Measurements from ENCODE around the gene UBE2F. TPM values are rescaled to one million over a fixed set of nuclear protein-coding genes. Genes with fewer than 3 reads are reported as not detected.
A peak's percentile ranks its signal among the peaks of the same experiment; 100 is the strongest.
"Not testable (repeated sequence)": the region's sequence is repeated elsewhere in the genome, so short reads cannot be mapped to it uniquely, and the experiment has no call there.

The UBE2F gene
- total and polyA plus RNA-seq, 3 experiments from 2014 or later, result 65.8 to 70.7 (median 68.8) TPM

DNA sequence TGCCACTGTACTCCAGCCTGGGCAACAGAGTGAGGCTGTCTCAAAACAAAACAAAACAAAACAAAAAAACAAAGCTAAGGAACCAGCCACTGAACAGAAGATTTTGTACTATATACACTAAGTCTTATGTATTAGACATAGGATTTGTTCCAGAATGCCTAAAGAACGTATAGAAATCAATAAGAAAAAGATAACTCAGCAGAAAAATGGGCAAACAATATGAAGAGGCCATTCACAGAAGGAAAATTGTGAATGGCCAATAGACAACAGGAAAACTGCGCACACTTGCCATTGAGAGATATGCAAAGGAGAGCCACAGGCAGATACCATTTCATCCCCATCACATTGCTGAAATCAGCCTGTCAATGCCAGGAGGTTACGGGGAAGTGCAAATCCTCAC lies 14.9 kb upstream of the UBE2F start:
- no peak overlapping the region for H3K27ac ChIP-seq (ENCODE audit: low read depth, low read length)
- no peaks in the 10 kb centered on the region for H3K9me3 ChIP-seq (ENCODE audit: low read length)
- Mint-ChIP-seq H3K4me1 (peaks cover 5 to 14% (median 9%) of the 10 kb centered on the region in 3 donors), H3K27me3 (peaks cover 7 to 14% of the 10 kb centered on the region in 2 donors), H3K4me3 (no peak overlapping the region), H3K27ac (peak overlapping the region in 1 of 8 donors; percentile 22), H3K9me3 (peaks cover 0 to 6% (median 3%) of the 10 kb centered on the region in 5 donors), H3K36me3 (no peaks in the 10 kb centered on the region)
- no peaks in the 10 kb centered on the region for H3K36me3 ChIP-seq (ENCODE audit: insufficient read depth, low read length)
- POLR2A ChIA-PET, result no interaction called here
- H3K27me3 ChIP-seq (ENCODE audit: insufficient read depth, low read length, poor library complexity, severe bottlenecking), result no peaks in the 10 kb centered on the region
- H3K4me1 ChIP-seq (ENCODE audit: insufficient read depth, low read length), result no peaks in the 10 kb centered on the region
- H3K4me3 ChIP-seq (ENCODE audit: low read length), result no peak overlapping the region
- DNase-seq, result no peak
- CTCF ChIA-PET, result no interaction called here

DNA sequence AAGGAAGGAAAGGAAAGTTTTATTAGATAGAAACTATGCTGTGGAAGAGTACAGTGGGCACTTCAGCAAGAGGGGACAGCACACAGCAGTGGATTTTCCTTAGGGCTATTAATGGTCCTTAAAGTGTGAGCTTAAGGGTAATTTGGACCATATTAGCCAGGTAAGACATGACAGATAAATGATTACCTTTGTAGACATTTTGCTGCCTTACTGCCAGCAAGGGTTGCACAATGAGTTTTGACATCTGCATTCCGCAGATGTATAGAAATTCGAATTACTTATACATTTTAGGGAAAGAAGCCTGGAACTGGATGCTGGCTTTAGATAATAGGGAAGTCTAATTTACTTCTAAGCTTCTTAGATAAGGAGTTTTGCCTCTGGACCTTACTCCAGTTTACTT lies 14.0 kb upstream of the UBE2F start:
- peaks cover 15 to 22% of the 10 kb centered on the region in 2 donors for H3K27me3 Mint-ChIP-seq
- Histone ChIP-seq H3K27ac (ENCODE audit: low read depth, low read length) (no peak overlapping the region), H3K36me3 (ENCODE audit: insufficient read depth, low read length) (no peaks in the 10 kb centered on the region), H3K4me1 (ENCODE audit: insufficient read depth, low read length) (no peaks in the 10 kb centered on the region), H3K4me3 (ENCODE audit: low read length) (no peak overlapping the region), H3K9me3 (ENCODE audit: low read length) (no peaks in the 10 kb centered on the region), H3K27me3 (ENCODE audit: insufficient read depth, low read length, poor library complexity, severe bottlenecking) (no peaks in the 10 kb centered on the region)
- ChIA-PET CTCF (no interaction called here), POLR2A (no interaction called here)
- no peaks in the 10 kb centered on the region for H3K36me3 Mint-ChIP-seq
- DNase-seq, result no peak
- H3K27ac Mint-ChIP-seq, result no peak overlapping the region
- peaks cover 10 to 12% (median 10%) of the 10 kb centered on the region in 3 donors for H3K4me1 Mint-ChIP-seq
- H3K4me3 Mint-ChIP-seq, result no peak overlapping the region
- H3K9me3 Mint-ChIP-seq, result no peaks in the 10 kb centered on the region

DNA sequence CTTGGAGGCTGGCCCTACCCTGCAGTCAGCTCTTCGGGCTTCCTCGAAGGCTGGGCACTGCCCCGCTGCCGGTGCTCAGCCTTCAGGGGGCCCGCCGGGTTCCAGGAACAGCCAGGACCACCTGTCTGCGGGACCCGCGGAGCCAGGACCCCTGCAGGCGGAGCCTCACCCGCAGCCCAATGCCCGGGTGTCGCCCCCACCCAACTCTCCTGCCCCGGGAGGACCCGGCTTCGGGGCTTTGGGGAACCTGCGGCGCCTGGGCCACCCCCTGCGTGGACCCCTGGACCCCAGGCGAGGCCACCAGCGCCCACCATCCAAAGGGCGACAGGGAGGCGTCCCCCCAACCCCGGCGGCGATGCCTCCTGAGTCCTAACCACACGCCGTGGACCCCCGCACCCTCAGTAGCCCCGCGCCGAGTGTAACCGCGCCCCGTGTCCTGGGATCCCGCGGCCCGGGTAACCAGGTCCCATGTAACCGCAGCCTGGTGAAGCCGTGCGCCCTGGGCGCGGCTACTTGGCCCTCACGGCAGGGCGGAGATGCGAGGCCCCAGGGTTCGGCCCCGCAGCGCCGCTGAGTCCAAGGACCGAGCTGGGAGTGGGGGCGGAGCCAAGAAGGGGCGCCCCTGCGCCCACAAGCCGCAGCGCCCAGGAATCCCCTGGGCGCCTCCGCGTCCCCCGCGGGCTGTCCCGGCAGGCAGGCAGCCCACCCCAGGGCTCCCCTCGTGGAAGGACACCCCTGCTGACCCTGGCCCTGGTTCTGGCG lies 11.0 kb upstream of the UBE2F start:
- CTCF ChIA-PET, result no interaction called here
- Histone ChIP-seq H3K27ac (ENCODE audit: low read depth, low read length) (no peak overlapping the region), H3K36me3 (ENCODE audit: insufficient read depth, low read length) (no peaks in the 10 kb centered on the region), H3K9me3 (ENCODE audit: low read length) (no peaks in the 10 kb centered on the region), H3K27me3 (ENCODE audit: insufficient read depth, low read length, poor library complexity, severe bottlenecking) (no peaks in the 10 kb centered on the region), H3K4me1 (ENCODE audit: insufficient read depth, low read length) (no peaks in the 10 kb centered on the region), H3K4me3 (ENCODE audit: low read length) (no peak overlapping the region)
- no peak for DNase-seq
- Mint-ChIP-seq H3K9me3 (no peaks in the 10 kb centered on the region), H3K4me1 (peaks cover 10 to 12% (median 10%) of the 10 kb centered on the region in 3 donors), H3K4me3 (no peak overlapping the region), H3K27ac (no peak overlapping the region), H3K36me3 (no peaks in the 10 kb centered on the region), H3K27me3 (peaks cover 15 to 19% of the 10 kb centered on the region in 2 donors)
- POLR2A ChIA-PET, result interaction anchor here (0.6 kb wide), 1 partner anchor 37 kb away, joined by 3 read pairs; no protein-coding TSS in a partner anchor

DNA sequence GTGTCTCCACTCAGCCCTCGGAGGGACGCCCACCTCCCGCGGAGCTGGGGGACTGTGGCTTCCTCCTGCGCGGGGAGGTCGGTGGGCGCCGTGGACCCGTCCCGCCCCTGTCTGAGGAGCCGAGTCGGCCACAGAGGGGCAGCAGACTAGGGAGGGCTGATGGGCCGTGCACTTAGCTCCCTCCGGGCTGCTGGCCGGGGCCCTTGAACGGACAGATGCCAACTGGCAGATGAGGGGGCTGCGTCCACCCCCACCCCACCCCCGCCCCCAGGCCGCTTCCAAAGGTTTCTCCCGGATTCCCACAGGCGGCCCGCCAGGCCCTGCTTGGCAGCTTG lies 10.4 kb upstream of the UBE2F start:
- Mint-ChIP-seq H3K4me1 (peaks cover 10 to 12% (median 10%) of the 10 kb centered on the region in 3 donors), H3K36me3 (no peaks in the 10 kb centered on the region), H3K27me3 (peaks cover 15 to 19% of the 10 kb centered on the region in 2 donors), H3K9me3 (no peaks in the 10 kb centered on the region), H3K4me3 (no peak overlapping the region), H3K27ac (no peak overlapping the region)
- ChIA-PET CTCF (no interaction called here), POLR2A (interaction anchor here (0.6 kb wide), 1 partner anchor 38 kb away, joined by 3 read pairs; no protein-coding TSS in a partner anchor)
- Histone ChIP-seq H3K9me3 (ENCODE audit: low read length) (no peaks in the 10 kb centered on the region), H3K27ac (ENCODE audit: low read depth, low read length) (no peak overlapping the region), H3K27me3 (ENCODE audit: insufficient read depth, low read length, poor library complexity, severe bottlenecking) (no peaks in the 10 kb centered on the region), H3K4me3 (ENCODE audit: low read length) (no peak overlapping the region), H3K4me1 (ENCODE audit: insufficient read depth, low read length) (no peaks in the 10 kb centered on the region), H3K36me3 (ENCODE audit: insufficient read depth, low read length) (no peaks in the 10 kb centered on the region)
- no peak for DNase-seq

DNA sequence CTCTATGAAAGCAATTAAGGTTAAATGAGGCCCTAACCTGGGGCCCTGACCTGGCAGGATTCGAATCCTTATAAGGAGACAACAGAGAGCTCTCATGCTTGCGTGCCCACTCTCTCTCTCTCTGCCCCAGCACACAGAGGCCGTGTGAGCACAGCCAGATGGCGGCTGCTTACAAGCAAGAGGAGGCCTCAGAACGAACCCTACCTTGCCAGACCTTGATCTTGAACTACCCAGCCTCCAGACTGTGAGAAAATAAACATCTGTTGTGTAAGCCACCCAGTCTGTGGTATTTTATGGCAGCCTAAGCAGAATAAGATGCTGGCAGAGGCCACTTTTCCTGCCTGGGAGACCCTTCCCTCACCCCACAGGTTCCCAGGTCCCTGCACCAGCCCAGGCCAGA lies 5.2 kb upstream of the UBE2F start:
- H3K4me3 ChIP-seq (ENCODE audit: low read length), result no peak overlapping the region
- H3K36me3 ChIP-seq (ENCODE audit: insufficient read depth, low read length), result no peaks in the 10 kb centered on the region
- Mint-ChIP-seq H3K36me3 (peaks cover 0 to 7% (median 2%) of the 10 kb centered on the region in 3 donors), H3K27ac (no peak overlapping the region), H3K4me1 (peaks cover 6 to 10% (median 8%) of the 10 kb centered on the region in 3 donors), H3K4me3 (no peak overlapping the region), H3K9me3 (peaks cover 3 to 12% (median 11%) of the 10 kb centered on the region in 5 donors), H3K27me3 (peaks cover 10% of the 10 kb centered on the region in 2 donors)
- peaks cover 6% of the 10 kb centered on the region for H3K4me1 ChIP-seq (ENCODE audit: insufficient read depth, low read length)
- no peak overlapping the region for H3K27ac ChIP-seq (ENCODE audit: low read depth, low read length)
- DNase-seq, result no peak
- POLR2A ChIA-PET, result no interaction called here
- no peaks in the 10 kb centered on the region for H3K27me3 ChIP-seq (ENCODE audit: insufficient read depth, low read length, poor library complexity, severe bottlenecking)
- CTCF ChIA-PET, result no interaction called here
- H3K9me3 ChIP-seq (ENCODE audit: low read length), result peaks cover 10% of the 10 kb centered on the region

DNA sequence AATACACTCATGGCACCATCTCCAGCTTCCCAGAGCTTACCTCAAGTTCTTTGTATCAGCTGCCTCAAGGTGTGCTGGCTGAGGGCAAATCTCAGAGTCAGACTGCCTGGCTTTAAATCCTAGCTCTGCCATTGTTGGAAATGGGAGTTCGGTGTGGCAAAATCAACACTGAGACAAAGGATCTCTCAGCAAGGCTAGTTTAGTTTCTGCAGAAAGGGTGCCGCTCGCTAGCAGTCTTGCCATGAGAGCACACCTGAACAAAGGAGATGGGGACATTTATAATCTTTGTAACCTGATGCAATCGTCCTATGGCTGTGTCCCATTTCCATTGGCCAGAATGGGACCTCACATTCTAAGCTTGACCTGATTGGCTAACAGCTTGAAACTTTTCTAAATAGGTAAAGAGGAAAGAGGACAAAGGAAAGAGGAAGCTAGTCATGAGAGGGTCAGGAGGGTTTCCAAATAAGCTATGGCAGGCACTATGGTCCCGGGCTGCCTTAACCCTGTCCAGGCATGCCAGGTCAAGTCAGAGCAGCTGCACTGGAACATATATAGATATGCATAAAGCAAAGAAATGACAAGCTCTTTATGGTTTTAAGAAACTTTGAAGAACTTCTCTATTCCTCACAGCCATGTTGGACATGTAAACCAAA lies 4.3 kb upstream of the UBE2F start:
- peaks cover 0 to 7% (median 4%) of the 10 kb centered on the region in 3 donors for H3K36me3 Mint-ChIP-seq
- peaks cover 10% of the 10 kb centered on the region for H3K9me3 ChIP-seq (ENCODE audit: low read length)
- H3K27ac Mint-ChIP-seq, result no peak overlapping the region
- no peaks in the 10 kb centered on the region for H3K36me3 ChIP-seq (ENCODE audit: insufficient read depth, low read length)
- no peak overlapping the region for H3K27ac ChIP-seq (ENCODE audit: low read depth, low read length)
- peaks cover 1 to 3% of the 10 kb centered on the region in 2 donors for H3K27me3 Mint-ChIP-seq
- H3K4me3 Mint-ChIP-seq, result peak overlapping the region in 2 of 7 donors; percentile 14 to 37
- DNase-seq, result no peak
- ChIA-PET POLR2A (interaction anchor here (0.9 kb wide), 1 partner anchor 36 kb away, joined by 5 read pairs; no protein-coding TSS in a partner anchor), CTCF (no interaction called here)
- peaks cover under 1 to 6% (median 1%) of the 10 kb centered on the region in 3 donors for H3K4me1 Mint-ChIP-seq
- H3K4me1 ChIP-seq (ENCODE audit: insufficient read depth, low read length), result peaks cover 8% of the 10 kb centered on the region
- H3K4me3 ChIP-seq (ENCODE audit: low read length), result no peak overlapping the region
- H3K9me3 Mint-ChIP-seq, result peaks cover 3 to 12% (median 11%) of the 10 kb centered on the region in 5 donors
- H3K27me3 ChIP-seq (ENCODE audit: insufficient read depth, low read length, poor library complexity, severe bottlenecking), result no peaks in the 10 kb centered on the region

DNA sequence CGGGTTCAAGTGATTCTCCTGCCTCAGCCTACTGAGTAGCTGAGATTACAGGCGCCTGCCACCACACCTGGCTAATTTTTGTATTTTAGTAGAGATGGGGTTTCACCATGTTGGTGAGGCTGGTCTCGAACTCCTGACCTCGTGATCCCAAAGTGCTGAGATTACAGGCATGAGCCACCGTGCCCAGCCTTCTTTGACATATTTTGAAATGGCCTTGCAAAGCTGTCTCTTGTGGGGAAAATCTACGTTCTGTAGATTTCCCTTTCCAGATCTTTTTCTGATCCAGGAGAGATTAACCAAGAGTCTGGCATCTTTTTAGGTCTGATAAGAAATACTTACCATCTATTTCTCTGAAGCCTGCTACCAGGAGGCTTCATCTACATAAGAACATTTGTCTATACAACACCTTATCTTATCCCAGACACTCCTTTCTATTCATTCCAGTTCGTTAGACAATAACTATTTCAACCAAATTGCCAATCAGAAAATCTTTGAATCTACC lies 3.3 kb upstream of the UBE2F start:
- Mint-ChIP-seq H3K4me1 (peaks cover 10 to 15% (median 11%) of the 10 kb centered on the region in 3 donors), H3K27ac (peak overlapping the region in 1 of 8 donors; percentile 40), H3K9me3 (peaks cover 3 to 12% (median 11%) of the 10 kb centered on the region in 5 donors), H3K4me3 (peak overlapping the region in 1 of 7 donors; percentile 48)
- H3K9me3 ChIP-seq (ENCODE audit: low read length), result peaks cover 10% of the 10 kb centered on the region
- H3K27me3 Mint-ChIP-seq; H3K36me3 Mint-ChIP-seq; H3K36me3 ChIP-seq (ENCODE audit: insufficient read depth, low read length); H3K27me3 ChIP-seq (ENCODE audit: insufficient read depth, low read length, poor library complexity, severe bottlenecking); CTCF ChIA-PET; H3K4me3 ChIP-seq (ENCODE audit: low read length); DNase-seq: not testable (repeated sequence)
- POLR2A ChIA-PET, result interaction anchor here (0.9 kb wide), 1 partner anchor 35 kb away, joined by 5 read pairs; no protein-coding TSS in a partner anchor
- peak overlapping the region; percentile 64 for H3K27ac ChIP-seq (ENCODE audit: low read depth, low read length)
- peaks cover 17% of the 10 kb centered on the region for H3K4me1 ChIP-seq (ENCODE audit: insufficient read depth, low read length)

DNA sequence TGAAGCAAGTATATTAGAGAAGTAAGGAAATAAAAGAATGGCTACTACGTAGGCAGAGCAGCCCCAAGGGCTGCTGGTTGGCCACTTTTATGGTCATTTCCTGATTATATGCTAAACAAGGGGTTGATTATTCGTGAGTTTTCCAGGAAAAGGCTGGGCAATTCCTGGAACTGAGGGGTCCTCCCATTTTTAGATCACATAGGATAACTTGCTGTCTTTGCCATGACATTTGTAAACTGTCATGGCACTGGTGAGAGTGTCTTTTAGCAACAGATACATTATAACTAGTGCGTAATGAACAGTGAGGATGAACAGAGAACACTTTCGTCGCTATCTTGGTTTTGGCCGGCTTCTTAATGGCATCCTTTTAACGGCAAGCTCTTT lies 2.6 kb upstream of the UBE2F start:
- Histone ChIP-seq H3K36me3 (ENCODE audit: insufficient read depth, low read length) (no peaks in the 10 kb centered on the region), H3K27ac (ENCODE audit: low read depth, low read length) (peak overlapping the region; percentile 64), H3K4me3 (ENCODE audit: low read length) (no peak overlapping the region), H3K9me3 (ENCODE audit: low read length) (peaks cover 10% of the 10 kb centered on the region), H3K27me3 (ENCODE audit: insufficient read depth, low read length, poor library complexity, severe bottlenecking) (no peaks in the 10 kb centered on the region), H3K4me1 (ENCODE audit: insufficient read depth, low read length) (peaks cover 24% of the 10 kb centered on the region)
- Mint-ChIP-seq H3K36me3 (peaks cover 0 to 8% (median 7%) of the 10 kb centered on the region in 3 donors), H3K4me3 (peak overlapping the region in 1 of 7 donors; percentile 48), H3K9me3 (peaks cover 3 to 12% (median 11%) of the 10 kb centered on the region in 5 donors), H3K27me3 (peaks cover 0 to 2% of the 10 kb centered on the region in 2 donors), H3K4me1 (peaks cover 17 to 22% (median 18%) of the 10 kb centered on the region in 3 donors), H3K27ac (peak overlapping the region in 2 of 8 donors; percentile 30 to 40)
- DNase-seq, result no peak
- ChIA-PET POLR2A (no interaction called here), CTCF (no interaction called here)
